ENCODE measurements around the gene SLC12A2.

Gene SLC12A2

DNA sequence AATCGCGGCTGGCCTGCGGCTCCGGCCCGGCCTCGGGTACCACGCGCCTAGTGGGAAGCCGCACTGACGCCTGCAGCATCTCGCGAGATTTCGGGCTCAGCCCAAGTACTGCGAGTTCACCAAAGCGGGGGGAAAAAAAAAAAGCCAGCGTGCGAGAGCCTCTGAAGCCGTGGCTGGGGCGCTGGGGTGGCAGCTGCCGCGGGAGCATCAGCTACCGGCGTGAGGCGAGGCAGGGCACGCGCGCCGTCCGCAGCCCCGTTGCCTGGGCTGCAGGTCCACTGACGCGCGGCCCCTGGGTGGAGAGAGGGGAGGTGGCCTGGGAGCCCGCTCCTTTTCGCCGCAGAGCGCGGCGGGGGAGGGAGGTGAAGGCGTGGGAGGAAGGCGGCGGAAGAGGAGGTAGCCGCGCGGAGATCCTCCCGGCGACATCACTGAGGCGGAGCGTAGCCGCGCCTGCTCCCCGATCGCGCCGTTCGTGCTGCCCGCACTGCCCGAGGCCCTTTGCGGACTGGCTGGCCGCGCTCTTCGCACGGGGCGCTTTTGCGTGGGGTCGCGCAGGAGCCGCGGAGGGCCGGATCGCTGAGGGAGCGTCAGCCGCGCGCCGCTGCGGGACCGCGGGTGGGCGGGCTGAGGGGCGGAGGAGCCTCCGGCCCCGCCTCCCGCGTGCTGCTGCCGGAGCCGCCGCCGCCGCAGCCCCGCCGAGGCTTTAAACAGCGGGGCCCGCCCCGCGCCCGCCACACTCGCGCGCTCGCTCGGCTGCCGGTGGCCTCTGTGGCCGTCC lies at the start of gene SLC12A2:
Gene SLC12A2, plus strand, starts transcription at position 734 of the 778 bp plus-strand sequence. CDS start 189 bp downstream, outside the sequence.
- DNase-seq = peak; percentile 84 to 90

DNA sequence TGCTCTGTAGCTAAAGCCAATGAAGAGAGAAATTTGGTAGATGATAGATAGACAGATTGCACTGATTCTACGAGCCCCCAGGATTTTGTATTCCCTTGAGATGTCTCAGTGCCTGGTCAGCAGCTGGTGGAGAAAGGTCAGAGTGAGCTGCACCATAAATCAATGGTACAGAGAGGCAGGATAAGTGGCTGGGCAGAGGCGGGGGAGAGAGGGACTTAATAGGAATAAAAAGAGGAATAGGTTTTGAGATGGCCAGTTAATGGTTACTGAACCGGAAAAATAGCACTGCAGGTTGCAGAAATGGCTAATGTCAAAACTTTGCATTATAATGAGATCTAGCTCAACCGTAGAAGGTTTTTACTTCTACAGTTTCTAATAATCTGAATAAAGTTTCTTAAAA lies 47.9 kb upstream of the SLC12A2 start:
- no peak for DNase-seq

DNA sequence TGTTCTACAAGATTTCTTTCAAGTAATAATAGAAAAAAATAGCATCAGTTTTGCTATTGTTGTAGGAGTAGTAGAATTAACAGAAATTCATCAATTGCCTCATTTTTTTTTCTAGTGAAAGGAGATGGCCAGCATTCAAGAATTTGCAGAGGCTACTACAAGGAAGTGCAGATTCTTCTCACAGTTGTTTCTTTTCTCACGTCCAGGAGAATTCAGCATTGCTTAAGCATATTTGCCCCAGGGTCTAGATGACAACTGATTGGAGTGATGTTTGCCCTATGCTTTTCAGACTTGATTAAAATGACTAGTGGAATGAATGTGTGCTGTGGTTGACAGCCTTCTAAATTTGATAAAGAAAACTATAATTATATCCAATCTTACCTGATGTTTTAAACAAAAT lies 46.6 kb upstream of the SLC12A2 start:
- no peak for DNase-seq

DNA sequence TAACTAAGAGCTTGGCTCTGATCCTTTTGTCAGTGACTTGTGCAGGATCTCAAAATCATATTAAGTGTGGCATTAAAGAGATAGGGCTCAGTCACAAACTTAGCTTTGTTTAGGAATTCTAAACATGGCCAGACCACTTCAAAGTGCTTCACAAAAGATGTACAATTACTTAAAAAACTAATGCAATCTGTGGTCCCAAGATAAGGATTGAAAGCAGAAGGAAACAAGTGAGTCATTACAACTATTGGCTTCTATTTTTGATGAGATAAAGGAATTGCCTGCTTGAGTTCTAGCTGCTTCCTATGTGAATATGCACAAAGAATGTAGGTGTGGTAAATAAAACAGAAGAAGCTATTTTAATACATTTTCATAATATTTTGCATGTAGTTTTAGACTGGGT lies 44.9 kb upstream of the SLC12A2 start:
- no peak for DNase-seq

DNA sequence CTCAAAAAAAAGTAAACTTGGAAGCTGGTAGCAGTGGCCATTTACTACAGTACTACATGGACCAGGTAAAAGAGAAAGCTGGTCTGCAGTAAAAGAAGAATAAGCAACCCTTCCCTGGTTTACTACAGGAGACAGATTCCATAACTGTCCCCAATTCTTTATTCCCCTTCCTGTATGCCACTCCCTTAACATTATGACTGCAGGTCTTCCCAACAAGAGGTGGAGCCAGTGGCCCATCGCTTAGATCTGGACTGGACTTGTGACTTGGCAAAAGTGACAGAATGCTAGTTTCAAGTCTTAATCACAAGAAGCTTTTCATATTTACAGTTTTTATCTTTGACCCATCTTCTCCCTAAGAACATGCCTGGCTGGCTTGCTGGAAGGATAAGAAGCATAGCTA lies 42.6 kb upstream of the SLC12A2 start:
- no peak for DNase-seq

DNA sequence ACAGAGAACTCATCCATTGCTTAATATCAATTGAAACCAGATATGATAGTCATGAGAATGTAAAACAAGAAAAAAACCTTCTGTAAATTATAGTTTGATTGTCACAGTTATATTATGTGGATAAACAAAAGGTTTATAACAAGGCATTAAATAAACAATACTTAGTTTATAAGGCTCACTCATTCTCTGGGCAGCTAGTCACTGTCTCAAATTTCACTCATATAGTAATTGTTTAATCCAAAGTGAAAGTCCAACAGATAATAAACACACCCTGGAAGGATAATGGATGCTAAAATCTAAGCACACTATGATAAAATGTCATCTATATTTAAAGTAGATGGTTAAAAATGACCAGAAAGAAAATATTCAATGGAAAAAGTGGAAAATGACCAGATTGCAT lies 30.8 kb upstream of the SLC12A2 start:
- DNase-seq = no peak

DNA sequence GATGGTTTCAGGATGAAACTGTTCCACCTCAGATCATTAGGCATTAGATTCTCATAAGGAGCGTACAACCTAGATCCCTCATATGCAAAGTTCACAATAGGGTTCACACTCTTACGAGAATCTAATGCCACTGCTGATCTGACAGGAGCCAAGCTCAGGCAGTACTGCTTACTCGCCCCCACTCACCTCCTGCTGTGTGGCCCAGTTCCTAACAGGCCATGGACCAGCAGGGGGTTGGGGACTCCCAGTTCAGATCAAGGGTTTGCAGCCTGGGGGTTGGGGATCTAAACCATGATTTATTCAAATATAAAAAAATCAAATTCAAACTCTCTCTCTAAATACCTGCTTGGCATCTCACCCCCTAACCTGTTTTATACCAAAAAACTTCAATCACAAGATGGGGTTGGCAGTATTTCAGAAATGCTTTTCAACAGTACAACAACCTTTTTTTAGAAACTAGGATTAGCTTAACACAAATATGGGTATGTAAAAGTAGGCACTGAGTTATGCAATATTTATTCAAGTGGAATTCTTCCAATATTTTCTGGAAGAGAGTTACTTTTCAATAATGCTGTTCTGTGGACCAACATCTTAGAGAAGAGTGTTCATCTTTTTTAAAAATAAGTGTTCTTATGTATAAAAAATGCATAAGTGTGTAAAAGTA lies 30.1 kb upstream of the SLC12A2 start:
- no peak for DNase-seq

DNA sequence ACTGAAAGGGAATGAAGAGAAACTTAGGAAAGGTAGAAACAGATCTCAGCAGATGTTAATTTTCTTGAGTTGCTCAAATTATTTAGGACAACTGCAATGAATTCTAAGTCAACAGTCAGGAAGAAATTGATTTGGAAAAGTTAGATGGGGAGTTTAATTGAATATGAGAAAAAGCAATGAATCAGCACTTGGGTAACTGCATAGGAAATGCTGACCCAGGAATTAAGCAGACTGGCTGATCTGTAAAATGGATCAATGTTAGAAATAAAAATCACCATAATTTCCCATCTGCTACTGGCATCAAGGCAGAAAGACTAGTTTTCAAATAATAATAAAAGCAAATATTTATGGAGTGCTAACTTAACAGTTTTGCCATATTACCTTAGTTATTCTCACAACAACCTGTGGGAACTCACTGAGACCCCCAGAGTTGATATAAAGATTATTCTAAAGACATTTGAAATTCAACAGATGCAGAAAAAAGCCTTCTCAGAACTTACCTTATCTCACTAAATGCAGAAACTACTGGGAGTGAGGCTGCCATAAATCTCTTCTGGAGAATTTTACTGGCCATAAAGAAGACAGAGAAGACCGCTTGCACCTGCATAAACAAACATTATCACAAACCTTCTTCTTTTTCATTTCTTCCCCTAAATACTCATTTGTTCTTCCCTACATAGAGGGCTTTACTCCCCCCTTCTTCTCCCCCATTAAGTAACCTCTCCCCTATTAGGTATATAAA lies 22.8 kb upstream of the SLC12A2 start:
- no peak for DNase-seq

DNA sequence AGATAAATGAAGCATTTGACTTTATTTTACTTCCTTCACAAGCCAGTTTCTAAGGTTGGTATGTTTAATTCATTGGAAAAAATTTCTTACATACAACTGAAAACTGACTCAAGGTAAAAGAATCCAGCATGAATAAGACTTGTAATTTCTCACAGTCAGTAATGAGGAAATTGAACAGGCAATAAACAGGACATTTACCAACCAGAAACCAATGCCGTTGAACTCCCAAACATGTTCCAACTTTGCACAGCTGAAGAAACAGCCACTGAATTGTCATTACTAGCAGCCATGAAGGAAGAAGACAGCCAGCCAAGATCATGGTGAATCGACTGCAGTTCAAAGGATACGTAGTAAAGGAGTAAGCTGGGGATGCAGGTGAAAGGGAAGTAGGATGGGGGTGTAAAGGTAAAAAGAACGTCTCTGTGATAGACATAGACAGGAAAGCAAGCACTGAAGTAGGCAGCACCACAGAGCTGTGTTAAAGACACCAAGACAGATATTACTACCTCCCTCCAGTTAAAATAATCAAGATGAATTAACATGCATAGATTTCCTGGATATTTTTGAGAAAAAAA lies 21.3 kb upstream of the SLC12A2 start:
- DNase-seq = no peak

DNA sequence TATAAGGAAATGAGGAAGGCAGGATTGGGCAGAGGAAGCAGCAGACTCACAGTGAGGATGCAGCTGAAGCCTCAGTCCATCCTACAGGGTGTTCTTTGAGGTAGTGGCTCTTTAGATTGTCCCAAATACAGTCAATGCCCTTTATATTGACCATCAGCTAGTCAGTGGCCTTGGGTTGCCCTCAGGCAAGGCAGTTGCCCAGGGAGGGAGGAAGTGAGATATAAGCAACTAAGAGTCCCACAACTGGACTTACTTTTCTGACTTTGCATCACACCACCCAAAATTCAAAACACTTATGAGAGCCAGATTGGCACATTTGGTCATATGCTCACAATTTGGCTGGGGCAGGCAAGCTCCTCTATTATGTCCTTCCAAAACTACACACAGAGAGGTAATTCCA lies 9.4 kb upstream of the SLC12A2 start:
- DNase-seq = no peak

DNA sequence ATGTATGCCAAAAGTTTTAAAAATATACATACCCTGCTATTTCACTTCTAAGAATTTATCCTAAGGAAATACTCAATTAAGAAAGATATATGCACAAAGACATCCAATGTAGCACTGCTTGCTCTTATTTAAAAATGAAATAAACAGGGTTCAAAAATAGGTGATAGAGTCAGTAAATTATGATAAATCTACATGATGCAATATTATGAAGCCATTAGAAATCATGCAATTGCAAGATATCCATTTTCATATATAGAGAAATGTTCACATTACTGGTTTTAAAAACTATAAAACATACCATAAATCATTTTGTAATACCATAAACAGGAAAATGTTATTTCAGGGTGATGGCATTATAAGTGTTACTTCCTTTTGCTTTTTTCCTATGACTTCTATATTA lies 8.6 kb upstream of the SLC12A2 start:
- no peak for DNase-seq

DNA sequence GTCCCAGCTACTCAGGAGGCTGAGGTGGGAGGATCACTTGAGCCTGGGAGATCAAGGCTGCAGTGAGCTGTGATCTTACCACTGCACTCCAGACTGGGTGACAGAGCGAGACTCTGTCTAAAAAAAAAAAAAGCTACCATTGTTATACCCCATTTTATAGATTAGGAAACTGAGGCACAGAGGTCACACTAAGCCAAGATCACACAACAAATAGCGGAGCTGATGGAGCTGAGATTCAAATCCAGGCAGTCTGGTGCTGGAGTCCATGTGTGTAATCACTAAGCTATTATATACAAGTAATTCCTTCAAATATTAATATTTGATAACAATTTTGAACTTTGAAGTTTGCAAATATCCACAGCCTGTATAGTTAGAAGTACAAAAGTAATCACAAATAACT lies 6.0 kb upstream of the SLC12A2 start:
- DNase-seq = no peak

DNA sequence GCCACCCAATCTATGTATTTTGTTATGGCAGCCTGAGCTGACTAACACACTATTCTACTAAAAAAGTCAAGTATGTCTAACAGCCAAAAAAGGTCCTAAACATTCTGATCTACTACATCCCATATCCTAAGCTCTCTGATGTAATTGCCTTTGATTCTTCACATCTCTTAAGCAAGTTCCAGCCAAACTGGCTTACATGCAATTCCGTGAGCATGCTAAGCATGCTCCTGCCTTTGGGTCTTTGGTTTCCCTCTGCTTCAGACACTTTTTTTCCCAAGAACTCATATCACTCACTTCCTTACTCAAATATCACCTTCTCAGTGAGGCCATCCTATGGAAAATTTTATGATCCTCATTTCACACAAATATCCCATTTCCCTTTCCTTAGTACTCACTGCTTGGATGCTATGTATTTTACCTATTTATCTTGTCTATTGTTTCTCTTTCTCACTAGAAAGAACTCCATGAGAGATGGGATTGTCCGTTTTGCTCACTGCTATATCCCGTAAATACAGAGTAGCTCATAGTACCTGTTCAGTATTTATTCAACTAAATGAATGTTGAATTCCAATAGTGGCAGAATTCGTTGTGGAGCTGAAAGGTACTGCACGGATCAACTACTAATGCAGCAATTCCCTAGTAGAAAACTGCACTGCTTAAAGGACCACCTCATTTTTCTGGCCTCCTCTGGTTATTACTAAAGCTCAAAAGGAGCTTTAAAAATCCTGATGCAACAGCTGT lies 2.3 kb upstream of the SLC12A2 start:
- no peak for DNase-seq

DNA sequence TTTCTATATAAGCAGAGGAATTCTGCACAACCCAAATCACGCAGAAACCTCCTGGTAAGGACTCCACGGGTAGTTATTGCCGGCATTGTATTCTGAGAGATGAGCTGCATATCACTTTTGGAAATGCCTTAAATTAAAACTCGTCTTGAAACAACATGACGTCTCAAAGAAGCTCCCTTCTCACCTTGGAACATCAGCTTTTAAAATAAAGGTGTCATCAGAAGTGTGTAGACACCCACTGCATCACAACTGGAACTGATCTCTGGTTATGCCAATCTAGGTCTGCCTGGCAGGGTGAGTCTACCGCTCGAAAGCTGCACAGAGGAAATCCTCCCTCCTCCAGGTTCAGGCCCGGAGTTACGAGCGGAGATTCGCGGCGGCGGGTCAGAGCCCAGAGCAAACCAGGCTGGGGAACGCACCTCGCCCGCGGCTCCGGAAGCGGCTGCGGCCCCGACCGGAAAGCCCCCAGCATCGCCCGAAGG lies 974 bp upstream of the SLC12A2 start:
- no peak for DNase-seq

DNA sequence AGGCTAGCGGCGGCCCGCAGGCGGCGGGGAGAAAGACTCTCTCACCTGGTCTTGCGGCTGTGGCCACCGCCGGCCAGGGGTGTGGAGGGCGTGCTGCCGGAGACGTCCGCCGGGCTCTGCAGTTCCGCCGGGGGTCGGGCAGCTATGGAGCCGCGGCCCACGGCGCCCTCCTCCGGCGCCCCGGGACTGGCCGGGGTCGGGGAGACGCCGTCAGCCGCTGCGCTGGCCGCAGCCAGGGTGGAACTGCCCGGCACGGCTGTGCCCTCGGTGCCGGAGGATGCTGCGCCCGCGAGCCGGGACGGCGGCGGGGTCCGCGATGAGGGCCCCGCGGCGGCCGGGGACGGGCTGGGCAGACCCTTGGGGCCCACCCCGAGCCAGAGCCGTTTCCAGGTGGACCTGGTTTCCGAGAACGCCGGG lies 253 bp downstream of the SLC12A2 start:
- DNase-seq = no peak

DNA sequence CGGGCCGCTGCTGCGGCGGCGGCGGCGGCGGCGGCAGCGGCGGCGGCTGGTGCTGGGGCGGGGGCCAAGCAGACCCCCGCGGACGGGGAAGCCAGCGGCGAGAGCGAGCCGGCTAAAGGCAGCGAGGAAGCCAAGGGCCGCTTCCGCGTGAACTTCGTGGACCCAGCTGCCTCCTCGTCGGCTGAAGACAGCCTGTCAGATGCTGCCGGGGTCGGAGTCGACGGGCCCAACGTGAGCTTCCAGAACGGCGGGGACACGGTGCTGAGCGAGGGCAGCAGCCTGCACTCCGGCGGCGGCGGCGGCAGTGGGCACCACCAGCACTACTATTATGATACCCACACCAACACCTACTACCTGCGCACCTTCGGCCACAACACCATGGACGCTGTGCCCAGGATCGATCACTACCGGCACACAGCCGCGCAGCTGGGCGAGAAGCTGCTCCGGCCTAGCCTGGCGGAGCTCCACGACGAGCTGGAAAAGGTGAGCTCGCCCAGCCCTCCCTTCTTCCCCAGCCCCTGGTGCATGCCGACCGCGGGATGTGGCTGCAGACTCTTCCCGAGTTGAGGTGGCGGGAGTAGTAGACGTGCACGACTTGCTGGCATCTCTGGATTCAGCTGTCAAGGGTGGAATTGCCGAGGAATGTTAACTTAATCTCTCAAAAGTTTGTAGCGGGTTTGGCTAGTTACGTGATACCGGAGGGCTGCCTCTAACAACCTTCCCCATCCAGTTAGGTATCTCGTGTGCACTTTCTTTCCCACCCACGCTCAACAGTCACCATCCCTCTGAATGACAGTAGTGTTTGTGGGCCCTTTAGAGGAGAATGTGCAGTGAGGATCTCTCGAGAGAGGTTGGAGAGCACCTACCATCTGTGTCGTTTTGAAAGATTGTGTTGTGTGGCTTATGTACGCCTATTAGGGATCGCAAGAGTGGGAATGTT lies 932 bp downstream of the SLC12A2 start:
- DNase-seq = peak; percentile 37 to 52

DNA sequence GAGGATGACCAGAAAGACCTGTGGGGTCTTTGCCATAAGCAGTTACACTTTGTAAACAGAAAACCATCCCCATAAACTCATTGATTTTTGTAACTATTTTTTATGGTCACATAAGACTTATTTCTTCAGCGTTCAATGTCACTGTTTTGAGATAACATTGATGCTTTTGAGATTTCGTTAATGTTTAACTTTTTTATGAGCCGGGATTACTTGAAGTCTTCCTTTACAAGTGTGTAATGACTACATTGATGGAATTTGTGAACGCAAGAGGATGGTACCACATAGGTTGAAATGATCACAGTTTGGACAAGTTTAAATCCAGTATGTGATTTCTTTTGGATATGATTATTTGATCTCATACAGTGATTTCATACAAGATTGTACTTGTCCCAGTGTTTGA lies 1.8 kb downstream of the SLC12A2 start:
- no peak for DNase-seq

DNA sequence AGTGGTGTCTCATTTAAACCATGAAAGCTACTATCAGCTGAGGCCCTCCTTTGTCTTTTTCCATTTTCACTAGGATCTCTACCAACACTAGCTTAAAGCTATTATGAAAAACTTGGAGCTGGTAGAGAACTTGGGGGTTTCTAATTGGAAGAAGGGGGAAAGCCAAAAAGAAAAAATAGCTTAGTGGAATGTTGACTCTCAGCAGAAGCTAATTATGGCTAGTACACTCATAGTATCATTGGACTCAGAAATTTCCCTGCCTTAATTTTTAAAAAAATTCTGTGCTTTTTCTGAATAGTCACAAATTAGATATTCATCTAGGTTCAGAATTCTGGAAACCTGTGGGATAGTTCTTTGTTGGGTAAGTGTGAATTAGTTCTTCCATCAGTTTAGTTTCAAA lies 8.0 kb downstream of the SLC12A2 start:
- DNase-seq = no peak

DNA sequence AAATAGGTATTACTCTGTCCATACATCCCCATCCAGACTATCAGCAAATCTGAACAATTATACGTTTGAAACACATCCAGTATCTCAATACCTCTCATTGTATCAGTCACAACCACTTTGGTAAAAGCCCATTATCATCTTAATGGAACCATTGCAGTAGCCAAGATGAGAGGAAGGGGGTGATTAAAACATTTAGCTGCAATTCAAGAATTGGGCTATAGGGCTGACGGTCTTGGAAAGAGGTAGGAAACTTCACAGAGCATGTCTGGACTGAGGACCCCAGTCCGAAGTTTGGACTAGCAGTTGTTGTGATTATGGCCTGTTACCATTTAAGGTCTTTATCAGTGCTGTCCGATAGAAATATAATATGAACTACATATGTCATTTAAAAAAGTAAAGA lies 8.6 kb downstream of the SLC12A2 start:
- no peak for DNase-seq

DNA sequence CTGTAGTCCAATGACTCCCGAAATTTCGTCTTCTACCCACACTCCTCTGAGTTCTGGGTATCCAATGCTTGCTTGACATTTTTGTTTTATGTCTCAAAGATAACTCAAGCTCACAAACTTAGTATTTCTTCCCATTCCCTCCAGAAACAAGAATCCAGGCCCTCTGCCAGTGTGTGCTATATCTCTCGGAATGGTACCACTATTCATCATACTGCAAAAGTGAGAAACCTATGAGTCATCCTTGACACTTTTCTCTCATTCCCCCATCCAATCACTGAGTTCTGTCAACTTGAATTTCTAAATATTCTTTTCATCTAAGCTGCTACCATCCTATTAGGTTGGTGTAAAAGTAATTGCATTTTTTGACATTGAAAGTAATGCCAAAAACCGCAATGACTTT lies 9.8 kb downstream of the SLC12A2 start:
- no peak for DNase-seq

DNA sequence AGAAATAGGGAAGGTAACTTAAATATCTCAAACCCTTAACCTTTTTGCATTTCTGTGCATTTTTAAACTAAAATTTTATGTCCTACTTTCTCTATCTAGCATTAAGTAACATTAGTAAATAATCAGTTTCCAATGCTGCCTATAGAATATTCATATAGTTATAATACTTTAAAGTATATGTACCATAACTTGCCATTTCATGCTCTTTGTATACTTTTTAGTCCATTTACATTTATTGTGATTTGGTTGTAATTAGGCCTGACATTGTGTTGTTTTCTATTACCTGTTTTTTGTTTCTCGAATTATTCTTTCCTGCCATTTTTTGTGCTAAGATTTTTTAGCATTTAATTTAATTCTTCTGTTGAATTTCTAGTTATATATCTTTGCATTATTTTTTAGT lies 13.7 kb downstream of the SLC12A2 start:
- no peak for DNase-seq

DNA sequence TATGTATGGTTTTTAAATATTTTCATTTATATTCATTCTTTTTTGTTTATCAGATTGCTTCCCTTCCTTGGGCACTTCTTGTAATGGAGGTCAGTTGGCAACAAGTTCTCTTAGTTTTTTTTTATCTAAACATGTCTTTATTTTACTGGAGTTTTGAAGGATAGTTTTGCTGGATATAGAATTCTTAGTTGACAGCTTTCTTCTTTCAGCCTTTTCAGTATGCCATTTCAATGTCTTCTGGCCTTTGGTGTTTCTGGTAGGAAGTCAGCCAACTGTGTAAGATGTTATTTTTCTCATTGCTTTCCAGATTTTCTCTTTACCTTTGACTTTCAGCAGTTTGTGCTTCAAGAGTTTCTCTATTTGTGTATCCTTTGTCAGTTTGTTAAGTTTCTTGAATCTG lies 14.2 kb downstream of the SLC12A2 start:
- DNase-seq = no peak
